Left lung (tissue), 10 donors: ENCODE results near the gene PTDSS2. TPM values are rescaled to one million over a fixed set of nuclear protein-coding genes. Genes with fewer than 3 reads are reported as not detected.
A peak's percentile ranks its signal among the peaks of the same experiment; 100 is the strongest.

ENCODE experiments used
- ATAC-seq: fragments of 200-7000 bp; cut with Tn5 transposase; one replicate; pipeline ENCODE4 v1.9.1; 2020; ENCODE audit warnings: moderate library complexity
- DNase-seq, 4 donors: peaks; one replicate each; pipeline ENCODE4 v3.0.0-alpha.2; 2013 to 2020
- H3K27ac ChIP-seq, 2 donors: fragments of 200-600 bp; sonication (generic) in 1 of 2; one replicate each; pipeline versions ENCODE4 v1.5.0 to v1.8.0; 2020 to 2021
- H3K27me3 ChIP-seq, 2 donors: fragments of 200-600 bp; sonication (generic) in 1 of 2; one replicate each; pipeline versions ENCODE4 v1.5.0 to v1.8.0; 2020 to 2021
- H3K36me3 ChIP-seq, 2 donors: fragments of 200-600 bp; sonication (generic) in 1 of 2; one replicate each; pipeline versions ENCODE4 v1.5.0 to v1.8.0; 2020 to 2021
- H3K4me1 ChIP-seq, 2 donors: fragments of 200-600 bp; one replicate each; pipeline ENCODE4 v1.8.0; 2021
- H3K4me3 ChIP-seq, 2 donors: fragments of 200-600 bp; sonication (generic) in 1 of 2; one replicate each; pipeline versions ENCODE4 v1.5.0 to v1.8.0; 2020 to 2021; ENCODE audit warnings: mild to moderate bottlenecking in 1 of 2
- H3K9me3 ChIP-seq, 2 donors: fragments of 200-600 bp; sonication (generic) in 1 of 2; one replicate each; pipeline versions ENCODE4 v1.5.0 to v1.8.0; 2020 to 2021
- intact Hi-C, 2 donors: fragments of 100-400 bp; cut with DNase I; formaldehyde crosslinking; loops; one replicate each; pipeline versions ENCODE4 v1.11.2 to v1.14.2; 2022
- polyA plus RNA-seq, 6 donors: library from polyadenylated mRNA; unstranded; fragments of 120-200 nt; gene quantifications; one replicate each; pipeline ENCODE4 v1.2.1, GENCODE V29; 2013; ENCODE audit not compliant: insufficient read length in 6 of 6
- total RNA-seq, 2 donors: library from RNA; stranded (reverse); fragmentation: NEBNext Ultra II Directional; extraction: Animal tissue kit (Norgen Biotek cat#: 25700); gene quantifications; one replicate each; pipeline ENCODE4 v1.2.1, GENCODE V29; 2021
- TF ChIP-seq, protein P1 (sequence below), 2 donors: fragments of 200-600 bp; sonication (generic) in 1 of 2; IDR thresholded peaks; one replicate each; pipeline versions ENCODE4 v1.5.0 to v1.8.0; 2021; ENCODE audit warnings: antibody characterized with exemption in 2 of 2
- donor health status: DM: no; HTN: yes; CAD: no.
- donor health status: DM: no; HTN: no; CAD: no.

The PTDSS2 gene
- total and polyA plus RNA-seq, 8 donors, result 21.5 to 30.3 (median 25.7) TPM

- Histone ChIP-seq H3K27me3 (no peaks in the 10 kb centered on the region), H3K27ac (no peak overlapping the region), H3K4me1 (no peaks in the 10 kb centered on the region), H3K36me3 (peaks cover 0 to 59% of the 10 kb centered on the region in 2 donors), H3K4me3 (no peak overlapping the region), H3K9me3 (no peaks in the 10 kb centered on the region)
- TF ChIP-seq, protein P1, sequence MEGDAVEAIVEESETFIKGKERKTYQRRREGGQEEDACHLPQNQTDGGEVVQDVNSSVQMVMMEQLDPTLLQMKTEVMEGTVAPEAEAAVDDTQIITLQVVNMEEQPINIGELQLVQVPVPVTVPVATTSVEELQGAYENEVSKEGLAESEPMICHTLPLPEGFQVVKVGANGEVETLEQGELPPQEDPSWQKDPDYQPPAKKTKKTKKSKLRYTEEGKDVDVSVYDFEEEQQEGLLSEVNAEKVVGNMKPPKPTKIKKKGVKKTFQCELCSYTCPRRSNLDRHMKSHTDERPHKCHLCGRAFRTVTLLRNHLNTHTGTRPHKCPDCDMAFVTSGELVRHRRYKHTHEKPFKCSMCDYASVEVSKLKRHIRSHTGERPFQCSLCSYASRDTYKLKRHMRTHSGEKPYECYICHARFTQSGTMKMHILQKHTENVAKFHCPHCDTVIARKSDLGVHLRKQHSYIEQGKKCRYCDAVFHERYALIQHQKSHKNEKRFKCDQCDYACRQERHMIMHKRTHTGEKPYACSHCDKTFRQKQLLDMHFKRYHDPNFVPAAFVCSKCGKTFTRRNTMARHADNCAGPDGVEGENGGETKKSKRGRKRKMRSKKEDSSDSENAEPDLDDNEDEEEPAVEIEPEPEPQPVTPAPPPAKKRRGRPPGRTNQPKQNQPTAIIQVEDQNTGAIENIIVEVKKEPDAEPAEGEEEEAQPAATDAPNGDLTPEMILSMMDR (IDR thresholded peaks at IDR 0.05), result no peak
- ATAC-seq (no peak), DNase-seq (peak in 1 of 4 donors; percentile 79)
- intact Hi-C loops, result no loop called here
These were observed 38.9 kb downstream of the PTDSS2 start for GRCh38 chr11:488992-489391.

GRCh38 chr11:489610-490185 is 39.6 kb downstream of the PTDSS2 start:
- no peak for ATAC-seq
- intact Hi-C loops, result no loop called here
- peak in 1 of 4 donors; percentile 74 for DNase-seq

GRCh38 chr11:490186-490929 is 40.3 kb downstream of the PTDSS2 start:
- no peaks in the 10 kb centered on the region for H3K27me3 ChIP-seq
- intact Hi-C loops, result no loop called here
- H3K4me1 ChIP-seq, result no peaks in the 10 kb centered on the region
- H3K36me3 ChIP-seq, result peaks cover 0 to 72% of the 10 kb centered on the region in 2 donors
- ATAC-seq, result no peak
- no peak overlapping the region for H3K4me3 ChIP-seq
- no peak overlapping the region for H3K27ac ChIP-seq
- TF ChIP-seq, protein P1 (IDR thresholded peaks at IDR 0.05), result no peak
- H3K9me3 ChIP-seq, result no peaks in the 10 kb centered on the region
- peak in 1 of 4 donors; percentile 69 for DNase-seq

More at GRCh38 chr11:489610-490185, 39.6 kb downstream of the PTDSS2 start:
- H3K9me3 ChIP-seq, result no peaks in the 10 kb centered on the region
- H3K27ac ChIP-seq, result no peak overlapping the region
- H3K4me3 ChIP-seq, result no peak overlapping the region
- TF ChIP-seq, protein P1 (IDR thresholded peaks at IDR 0.05), result no peak
- H3K27me3 ChIP-seq, result no peaks in the 10 kb centered on the region
- H3K36me3 ChIP-seq, result peaks cover 0 to 66% of the 10 kb centered on the region in 2 donors
- H3K4me1 ChIP-seq, result no peaks in the 10 kb centered on the region

GRCh38 chr11:490930-491260 is 40.8 kb downstream of the PTDSS2 start:
- H3K9me3 ChIP-seq, result no peaks in the 10 kb centered on the region
- H3K27ac ChIP-seq, result no peak overlapping the region
- no peaks in the 10 kb centered on the region for H3K4me1 ChIP-seq
- H3K36me3 ChIP-seq, result peaks cover 0 to 78% of the 10 kb centered on the region in 2 donors
- TF ChIP-seq, protein P1 (IDR thresholded peaks at IDR 0.05), result no peak
- no peaks in the 10 kb centered on the region for H3K27me3 ChIP-seq
- intact Hi-C loops, result no loop called here
- H3K4me3 ChIP-seq, result no peak overlapping the region
- DNase-seq, result peak in 1 of 4 donors; percentile 75
- no peak for ATAC-seq

GRCh38 chr11:491358-491757 is 41.3 kb downstream of the PTDSS2 start:
- peaks cover 0 to 82% of the 10 kb centered on the region in 2 donors for H3K36me3 ChIP-seq
- H3K4me3 ChIP-seq, result no peak overlapping the region
- H3K27me3 ChIP-seq, result no peaks in the 10 kb centered on the region
- no peak overlapping the region for H3K27ac ChIP-seq
- DNase-seq, result peak in 1 of 4 donors; percentile 43
- intact Hi-C loops, result no loop called here
- H3K4me1 ChIP-seq, result no peaks in the 10 kb centered on the region
- no peaks in the 10 kb centered on the region for H3K9me3 ChIP-seq
- TF ChIP-seq, protein P1 (IDR thresholded peaks at IDR 0.05), result no peak
- no peak for ATAC-seq
